ENCODE measurements around the gene JHY.

JHY gene

GRCh38 chr11:122888162-122888561 lies 5.6 kb downstream of the JHY start:
- no peak for TF ChIP-seq CTCF (IDR thresholded peaks at IDR 0.05; ENCODE audit: insufficient read depth, low read depth, low read length, missing control alignments)
- DNase-seq (ENCODE audit: low read depth): no peak
- no peak overlapping the region for H3K4me3 ChIP-seq (ENCODE audit: low read depth, low read length)

GRCh38 chr11:122893131-122893530 lies 10.6 kb downstream of the JHY start:
- no peak for TF ChIP-seq CTCF (IDR thresholded peaks at IDR 0.05; ENCODE audit: insufficient read depth, low read depth, low read length, missing control alignments)
- DNase-seq (ENCODE audit: low read depth): no peak

GRCh38 chr11:122895563-122895962 lies 13.0 kb downstream of the JHY start:
- TF ChIP-seq CTCF (IDR thresholded peaks at IDR 0.05; ENCODE audit: insufficient read depth, low read depth, low read length, missing control alignments): no peak
- no peak overlapping the region for H3K4me3 ChIP-seq (ENCODE audit: low read depth, low read length)
- no peak for DNase-seq (ENCODE audit: low read depth)

More at GRCh38 chr11:122893131-122893530, 10.6 kb downstream of the JHY start:
- H3K4me3 ChIP-seq (ENCODE audit: low read depth, low read length): no peak overlapping the region

- no peak overlapping the region for H3K4me3 ChIP-seq (ENCODE audit: low read depth, low read length)
- TF ChIP-seq CTCF (IDR thresholded peaks at IDR 0.05; ENCODE audit: insufficient read depth, low read depth, low read length, missing control alignments): no peak
- no peak for DNase-seq (ENCODE audit: low read depth)
Observed at GRCh38 chr11:122897606-122898210, 15.1 kb downstream of the JHY start.

GRCh38 chr11:122898799-122899198 lies 16.2 kb downstream of the JHY start:
- no peak for TF ChIP-seq CTCF (IDR thresholded peaks at IDR 0.05; ENCODE audit: insufficient read depth, low read depth, low read length, missing control alignments)
- no peak for DNase-seq (ENCODE audit: low read depth)
- no peak overlapping the region for H3K4me3 ChIP-seq (ENCODE audit: low read depth, low read length)

GRCh38 chr11:122900587-122901202 lies 18.1 kb downstream of the JHY start:
- TF ChIP-seq CTCF (IDR thresholded peaks at IDR 0.05; ENCODE audit: insufficient read depth, low read depth, low read length, missing control alignments): no peak
- no peak for DNase-seq (ENCODE audit: low read depth)
- no peak overlapping the region for H3K4me3 ChIP-seq (ENCODE audit: low read depth, low read length)

GRCh38 chr11:122902951-122903350 lies 20.4 kb downstream of the JHY start:
- H3K4me3 ChIP-seq (ENCODE audit: low read depth, low read length): no peak overlapping the region
- DNase-seq (ENCODE audit: low read depth): no peak
- TF ChIP-seq CTCF (IDR thresholded peaks at IDR 0.05; ENCODE audit: insufficient read depth, low read depth, low read length, missing control alignments): no peak

Measured in GM12865 (cell line).